NCI-H748 (cell line): Measurements from ENCODE around the gene FRMPD2.
"Not testable (repeated sequence)": the region's sequence is repeated elsewhere in the genome, so short reads cannot be mapped to it uniquely, and the experiment has no call there.

Experiments
- DNase-seq: peaks from one replicate; lab custom pipeline; 2025; ENCODE audit not compliant: unreplicated experiment; lab: John Stamatoyannopoulos, UW

Gene FRMPD2

DNA sequence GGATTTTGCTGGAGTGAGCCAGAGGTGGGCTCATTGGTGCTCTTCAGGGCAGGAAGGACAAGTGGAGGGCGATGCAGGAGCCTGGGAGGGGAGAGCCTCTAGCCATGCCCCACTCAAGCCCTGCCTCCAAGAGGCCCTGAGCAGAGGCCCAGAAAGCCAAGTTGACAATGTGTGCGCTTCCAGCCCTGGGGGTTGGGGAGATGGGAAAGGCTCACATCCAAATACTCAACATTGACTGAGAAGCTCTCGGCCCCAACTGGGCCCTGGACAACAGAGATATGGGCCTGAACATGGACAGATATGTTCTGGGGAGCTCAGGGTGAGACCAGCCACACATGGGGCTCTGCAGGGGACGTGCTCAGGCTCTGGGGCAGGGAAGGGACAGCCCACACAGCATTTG lies 39.0 kb downstream of the FRMPD2 start:
- no peak for DNase-seq

DNA sequence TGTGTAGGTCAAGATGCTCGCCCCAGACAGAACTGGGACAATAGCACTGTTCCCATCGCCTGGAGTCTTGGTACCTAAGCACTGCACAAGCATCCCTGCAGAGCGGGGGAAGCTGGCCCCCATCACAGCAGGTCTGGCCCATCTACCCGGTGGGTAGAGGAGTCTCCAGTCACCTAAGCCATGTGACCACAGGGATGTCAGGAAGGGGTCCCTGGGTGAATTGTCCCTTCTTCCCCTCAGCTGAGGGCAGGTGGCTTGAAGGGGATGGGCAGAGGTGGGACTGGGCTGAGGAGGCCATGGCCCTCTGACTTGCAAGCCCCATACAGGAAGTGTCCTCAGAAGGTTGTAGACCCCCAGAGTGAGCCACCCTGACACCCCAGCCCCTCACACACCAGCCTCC lies 39.7 kb downstream of the FRMPD2 start:
- DNase-seq = no peak

DNA sequence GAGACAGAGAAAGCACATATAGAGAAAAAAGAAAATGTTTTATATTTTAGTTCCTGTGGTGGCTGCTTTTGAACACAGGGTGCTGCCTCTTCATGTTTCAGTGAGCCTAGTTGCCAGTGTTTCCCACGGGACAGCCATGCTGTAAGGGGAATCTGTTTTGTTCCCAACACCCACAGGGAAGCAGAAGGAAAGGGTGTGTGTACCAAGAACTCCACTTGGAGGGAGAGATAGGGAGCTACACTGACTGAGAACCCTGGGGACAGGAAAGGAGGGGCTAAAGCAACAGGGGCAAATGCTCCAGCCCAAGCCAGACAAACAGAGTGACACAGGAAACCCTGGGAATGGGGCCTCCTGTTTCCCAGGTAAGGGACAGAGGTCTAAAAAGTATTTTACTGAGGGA lies 40.2 kb downstream of the FRMPD2 start:
- no peak for DNase-seq

DNA sequence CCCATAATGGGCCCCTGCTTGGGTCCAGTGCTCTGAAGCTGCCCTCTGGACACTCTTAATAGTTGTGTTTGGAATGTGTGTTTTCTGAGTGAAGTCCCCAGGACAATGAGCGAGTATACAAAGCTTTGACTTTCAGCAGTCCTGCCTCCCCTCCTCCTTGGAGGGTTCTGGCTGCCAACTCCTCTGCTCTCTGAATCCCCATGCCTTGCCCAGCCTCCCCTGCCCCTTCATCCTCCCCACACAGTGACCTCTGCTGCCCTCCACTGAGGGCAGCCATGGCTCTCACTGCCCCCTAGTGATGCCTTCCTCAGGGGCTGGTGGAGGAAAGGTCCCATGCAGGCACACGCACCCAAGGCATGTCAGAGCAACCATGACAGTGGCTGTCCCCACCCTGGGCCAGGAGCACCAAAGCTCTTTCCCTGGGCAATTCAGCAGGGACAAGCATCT lies 40.9 kb downstream of the FRMPD2 start:
- DNase-seq = no peak

DNA sequence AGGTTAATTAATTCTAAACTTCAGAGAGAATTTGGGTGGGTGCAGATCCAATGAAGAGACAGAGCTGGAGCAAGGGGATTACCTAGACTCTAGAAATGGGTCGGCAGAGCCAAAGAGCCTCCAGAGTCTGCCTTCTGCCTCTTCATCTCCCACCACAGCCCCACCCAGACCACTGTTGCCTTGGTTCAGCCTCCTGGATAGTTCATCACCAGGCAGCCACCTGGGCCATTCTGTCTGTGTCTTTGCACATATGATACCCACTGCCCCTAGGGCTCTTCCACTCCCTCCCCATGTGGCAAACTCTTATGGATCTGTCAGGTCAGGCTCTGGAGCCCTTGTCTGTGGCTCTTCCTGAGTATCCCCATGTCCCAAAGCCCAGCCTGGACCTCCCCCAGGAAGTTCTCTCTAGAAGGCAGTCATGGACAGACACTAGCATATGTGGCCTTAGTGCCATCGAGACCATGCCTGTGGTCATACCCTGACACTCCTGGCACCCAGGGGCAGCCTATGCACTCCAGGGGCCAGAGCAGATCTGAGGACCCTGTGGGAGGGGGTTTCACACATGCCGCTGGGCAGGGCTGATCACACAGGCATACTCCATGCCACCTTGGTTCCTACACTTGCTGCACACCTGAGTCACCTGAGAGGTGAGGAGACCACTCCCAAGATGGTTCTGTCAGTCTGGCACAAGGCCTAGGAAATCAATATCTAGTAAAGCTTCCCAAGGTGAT lies 41.6 kb downstream of the FRMPD2 start:
- DNase-seq = no peak

DNA sequence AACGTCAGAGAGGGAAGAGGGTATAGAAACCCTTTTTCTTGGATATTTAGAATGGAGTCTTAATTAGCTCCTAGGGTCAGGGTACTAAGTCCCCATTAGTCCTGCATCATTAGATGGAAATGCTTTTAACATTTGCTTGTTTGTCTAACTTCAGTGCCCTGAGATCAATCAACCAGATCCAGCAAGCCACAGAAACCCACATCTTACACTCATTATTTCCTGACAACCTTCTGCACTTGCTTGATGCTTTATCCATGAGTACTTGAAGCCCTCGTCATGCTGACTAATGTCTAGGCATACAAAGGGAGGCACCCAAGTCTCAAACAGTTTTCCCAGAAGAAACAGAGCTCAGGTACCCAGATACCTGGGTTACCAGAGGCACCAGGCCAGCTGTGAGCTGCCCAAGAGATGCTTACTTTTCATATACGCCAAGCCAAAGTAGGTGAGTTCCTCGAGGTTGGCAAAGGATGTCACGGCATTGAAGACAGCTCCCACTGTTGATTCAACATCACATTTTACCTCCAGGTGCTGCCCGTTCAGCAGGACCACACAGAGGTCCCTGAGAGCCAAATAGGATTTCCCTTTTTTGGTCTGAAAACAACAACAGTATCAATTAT lies 42.7 kb downstream of the FRMPD2 start:
- DNase-seq = peak; percentile 15

DNA sequence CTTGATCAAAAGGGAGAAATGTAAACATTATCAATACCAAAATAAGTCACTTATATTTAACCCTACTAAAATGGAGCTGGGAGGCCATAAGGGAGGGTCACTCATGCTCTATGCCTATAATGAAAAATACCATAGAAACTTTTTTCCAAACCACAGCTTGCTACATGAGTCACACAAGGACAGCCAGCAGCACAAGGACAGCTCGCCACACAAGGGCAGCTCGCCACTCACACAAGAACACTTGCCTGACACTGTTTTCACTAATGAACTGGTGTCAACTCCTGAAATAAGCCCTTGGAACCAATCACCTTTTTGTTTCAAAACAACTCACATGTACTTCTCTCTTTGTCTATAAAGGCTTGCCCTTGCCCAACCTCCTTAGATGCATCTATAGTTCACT lies 43.3 kb downstream of the FRMPD2 start:
- no peak for DNase-seq

DNA sequence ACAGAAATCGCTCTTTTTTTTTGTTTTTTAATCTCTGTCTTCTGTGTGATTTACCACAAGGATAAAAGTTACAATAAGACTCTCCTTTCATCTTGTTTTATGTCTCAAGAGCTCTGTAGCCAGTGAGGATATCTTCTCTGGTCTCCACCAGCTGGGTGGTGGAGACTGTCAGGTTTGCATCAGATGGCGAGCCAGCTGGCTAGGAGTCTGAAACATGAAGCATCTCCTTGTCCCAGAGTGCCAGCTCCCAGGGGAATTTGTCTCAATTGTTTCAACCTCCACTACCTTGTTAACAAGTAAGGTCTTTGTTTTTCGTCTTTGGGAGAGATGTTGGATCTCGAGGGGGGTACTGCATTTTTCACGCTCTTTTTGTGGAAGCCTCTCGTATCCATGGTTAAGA lies 47.3 kb downstream of the FRMPD2 start:
- no peak for DNase-seq

DNA sequence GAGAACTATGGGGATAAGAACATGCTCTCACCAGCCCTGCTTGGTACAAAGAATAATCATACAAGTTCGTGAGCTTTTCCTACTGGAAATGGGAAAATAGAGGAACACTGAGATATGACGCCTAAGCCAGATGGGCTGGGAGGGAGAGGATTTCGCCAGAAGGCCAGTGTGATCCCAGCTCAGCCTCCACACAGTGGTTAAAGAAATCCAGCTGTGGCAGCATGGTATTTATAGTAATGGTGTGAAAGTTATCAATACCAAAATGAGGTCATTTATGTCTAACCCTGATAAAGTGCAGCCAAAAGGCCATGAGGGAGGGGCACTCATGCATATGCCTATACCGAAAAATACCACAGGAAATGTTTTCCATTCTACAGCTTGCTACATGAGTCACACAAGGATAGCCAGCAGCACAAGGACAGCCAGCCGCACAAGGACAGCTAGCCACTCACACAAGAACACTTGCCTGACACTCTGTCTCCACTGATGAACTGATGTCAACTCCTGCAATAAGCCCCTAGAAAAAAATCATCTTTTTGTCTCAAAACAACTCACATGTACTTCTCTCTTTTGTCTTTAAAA lies 49.4 kb downstream of the FRMPD2 start:
- no peak for DNase-seq

DNA sequence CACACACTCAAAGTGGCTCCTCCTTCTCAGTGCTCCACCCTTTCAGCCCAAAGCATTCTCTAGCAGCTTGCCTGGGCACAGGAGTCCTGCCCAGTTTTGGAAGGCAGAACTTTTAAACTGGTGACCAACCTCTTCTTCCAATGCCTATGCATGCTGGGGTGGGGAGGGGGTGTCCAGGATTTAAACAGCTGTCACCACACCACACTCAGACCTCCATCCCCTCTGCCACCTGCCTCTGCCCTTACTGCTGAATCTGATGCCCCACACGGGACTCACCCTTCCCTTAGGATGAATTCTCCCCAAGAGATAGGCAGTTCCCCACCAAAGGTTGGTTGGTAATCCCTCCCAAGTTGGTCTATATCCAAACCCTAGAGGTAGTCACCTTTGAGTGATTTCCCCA lies 50.2 kb downstream of the FRMPD2 start:
- no peak for DNase-seq

DNA sequence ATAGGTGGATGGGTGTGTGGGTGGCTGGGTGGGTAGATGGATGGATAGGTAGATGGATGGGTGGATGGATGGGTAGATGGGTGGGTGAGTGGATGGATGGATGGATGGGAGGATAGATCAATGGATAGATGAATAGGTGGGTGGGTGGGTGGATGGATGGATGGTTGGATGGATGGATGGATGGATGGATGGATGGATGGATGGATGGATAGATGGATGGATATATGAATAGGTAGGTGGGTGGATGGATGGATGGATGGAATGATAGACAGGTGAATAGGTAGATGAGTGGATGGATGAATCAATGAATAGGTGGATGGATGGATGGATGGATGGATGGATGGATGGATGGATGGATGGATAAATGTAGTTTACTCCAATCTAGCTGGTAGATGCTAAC lies 52.7 kb downstream of the FRMPD2 start:
- DNase-seq = no peak

DNA sequence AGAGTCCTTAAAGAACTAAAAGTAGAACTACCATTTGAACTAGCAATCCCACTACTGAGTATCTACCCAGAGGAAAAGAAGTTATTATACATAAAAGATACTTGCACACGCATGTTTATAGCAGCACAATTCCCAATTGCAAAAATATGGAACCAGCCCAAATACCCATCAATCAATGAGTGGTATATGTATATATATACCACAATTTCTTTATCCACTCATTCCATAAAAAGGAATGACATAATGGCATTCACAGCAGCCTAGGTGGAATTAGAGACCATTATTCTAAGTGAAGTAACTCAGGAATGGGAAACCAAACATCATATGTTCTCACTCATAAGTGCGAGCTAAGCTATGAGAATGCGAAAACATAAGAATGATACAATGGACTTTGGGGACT lies 53.5 kb downstream of the FRMPD2 start:
- DNase-seq = not testable (repeated sequence)

DNA sequence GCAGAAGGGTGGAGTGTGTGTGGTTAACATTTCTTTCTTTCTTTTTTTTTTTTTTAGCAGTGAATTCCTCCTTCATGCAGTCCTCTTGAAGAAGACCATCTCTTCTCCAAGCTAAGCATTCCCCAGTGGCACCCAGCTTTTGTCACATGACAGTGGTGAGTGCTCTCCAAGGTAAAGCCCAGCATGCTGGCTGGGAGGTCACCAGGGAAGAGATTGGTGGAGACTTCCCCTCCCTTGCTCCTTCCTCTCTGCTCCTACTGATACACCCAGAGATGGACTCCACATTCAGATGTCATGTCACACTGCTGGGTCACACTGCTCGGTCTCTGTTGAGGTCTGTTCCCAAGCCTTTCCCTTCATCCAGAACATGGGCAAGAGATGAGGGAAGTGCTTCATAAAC lies 55.3 kb downstream of the FRMPD2 start:
- DNase-seq = no peak

DNA sequence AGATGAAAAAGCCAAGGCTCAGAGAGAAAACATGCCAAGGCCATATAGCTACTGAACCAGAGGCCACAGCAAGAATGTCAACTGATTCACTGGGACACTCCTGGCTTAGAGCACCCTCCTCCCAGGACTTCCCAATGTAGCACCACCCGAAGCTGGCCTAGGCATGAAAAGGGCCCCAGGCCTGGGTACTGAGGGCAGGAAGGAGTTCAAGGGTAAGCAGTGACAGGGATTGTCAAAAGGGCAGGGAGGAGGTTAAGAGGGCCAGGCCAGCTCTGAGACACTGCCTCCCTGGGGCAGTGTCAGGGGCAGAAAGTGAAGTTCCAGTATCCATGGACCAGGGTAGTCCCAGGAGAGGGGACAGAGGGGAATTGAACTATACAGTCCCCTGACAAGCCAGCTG lies 57.8 kb downstream of the FRMPD2 start:
- DNase-seq = no peak

DNA sequence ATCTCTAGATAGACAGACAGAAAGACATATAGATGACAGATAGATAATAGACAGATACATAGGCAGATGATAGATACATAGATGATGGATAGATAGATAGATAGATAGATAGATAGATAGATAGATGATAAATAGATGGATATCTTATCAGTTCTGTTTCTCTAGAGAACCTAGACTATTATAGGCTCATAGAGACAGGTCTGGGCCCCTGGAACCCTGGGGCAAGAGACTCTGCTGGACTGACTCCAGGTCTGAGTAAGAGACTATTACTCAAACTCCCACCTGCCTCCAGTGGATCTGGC lies 58.3 kb downstream of the FRMPD2 start:
- DNase-seq = no peak

DNA sequence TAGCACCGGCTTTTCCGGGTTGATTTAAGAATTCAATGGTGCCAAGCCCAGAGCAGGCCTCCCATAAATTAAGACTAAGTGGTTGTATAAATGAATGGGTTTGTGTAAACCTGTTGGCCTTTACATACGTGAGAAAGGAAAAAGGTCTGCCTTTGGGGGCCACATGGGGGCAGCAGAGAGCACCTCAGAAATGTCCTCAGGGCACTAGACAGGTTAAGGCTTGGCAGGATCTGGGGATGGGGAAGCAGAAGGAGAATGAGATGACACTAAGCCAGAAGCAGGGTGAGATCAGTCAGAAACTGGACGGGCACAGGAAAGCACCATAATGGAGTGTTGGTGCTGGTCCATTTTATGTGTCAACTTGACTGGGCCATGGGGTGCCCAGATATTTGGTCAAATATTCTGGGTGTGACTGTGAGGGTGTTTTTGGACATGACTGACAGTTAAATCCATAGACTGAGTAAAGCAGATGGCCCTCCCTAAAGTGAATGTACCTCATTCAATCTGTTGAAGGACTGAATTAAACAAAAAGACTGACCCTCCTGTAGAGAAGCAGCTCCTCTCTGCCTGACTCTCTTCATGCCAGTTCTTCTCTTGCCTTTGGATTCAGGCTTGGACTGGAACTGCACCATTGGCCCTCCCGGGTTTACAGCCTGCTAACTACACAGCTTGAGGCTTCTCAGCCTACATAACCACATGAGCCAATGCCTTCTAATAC lies 58.9 kb downstream of the FRMPD2 start:
- DNase-seq = peak; percentile 52

DNA sequence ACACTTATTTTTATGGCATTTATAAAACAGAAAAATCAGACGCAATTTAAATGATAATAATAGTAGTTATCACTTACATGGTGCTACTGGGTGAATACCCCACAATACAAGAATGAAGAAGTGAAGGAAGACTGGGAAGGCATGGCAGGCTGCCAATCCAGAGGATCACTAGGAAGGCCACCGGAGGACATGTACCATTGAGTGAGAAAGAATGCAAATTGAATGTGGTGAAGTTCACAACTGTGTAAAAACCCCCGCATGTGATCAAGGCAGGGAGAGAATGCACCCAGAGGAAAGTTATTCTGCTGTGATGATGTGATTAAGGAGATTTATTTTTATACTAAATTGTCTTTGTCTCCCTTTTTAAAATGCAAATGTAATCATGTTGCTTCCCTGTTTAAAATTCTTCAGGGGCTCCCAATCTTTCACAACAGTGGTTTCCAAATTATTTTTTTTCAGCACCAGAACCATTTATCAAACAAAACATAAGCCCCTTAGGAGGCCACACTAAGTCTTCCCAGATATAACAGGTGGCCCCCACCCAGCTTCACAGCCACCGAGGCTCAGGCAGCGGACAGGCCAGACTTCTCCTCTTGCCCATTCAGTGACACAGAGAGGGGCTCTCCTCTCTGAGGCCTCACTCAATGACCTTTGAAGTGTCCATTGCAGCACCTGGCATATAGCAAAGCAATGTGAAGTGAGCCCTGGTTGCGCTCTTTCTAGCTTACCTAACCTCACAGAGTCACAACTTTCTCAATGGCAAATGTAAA lies 59.6 kb downstream of the FRMPD2 start:
- DNase-seq = no peak

DNA sequence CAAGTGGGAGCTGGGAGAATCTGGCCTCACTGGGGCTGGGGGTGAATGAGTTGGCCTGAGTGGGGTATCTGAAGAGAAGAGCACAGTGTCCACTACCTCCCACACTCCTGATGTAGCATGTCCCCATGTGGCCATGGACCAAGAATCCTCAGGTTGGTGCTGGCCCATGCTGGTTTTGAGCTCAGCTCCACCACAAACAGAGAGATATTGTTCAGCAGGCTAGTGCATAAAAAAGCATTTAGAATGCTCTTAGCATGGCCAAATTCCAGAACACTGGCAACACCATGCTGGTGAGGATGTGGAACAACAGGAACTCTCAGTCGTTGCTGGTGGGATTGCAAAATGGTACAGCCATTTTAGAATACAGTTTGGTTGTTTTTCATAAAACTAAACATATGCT lies 61.4 kb downstream of the FRMPD2 start:
- no peak for DNase-seq

DNA sequence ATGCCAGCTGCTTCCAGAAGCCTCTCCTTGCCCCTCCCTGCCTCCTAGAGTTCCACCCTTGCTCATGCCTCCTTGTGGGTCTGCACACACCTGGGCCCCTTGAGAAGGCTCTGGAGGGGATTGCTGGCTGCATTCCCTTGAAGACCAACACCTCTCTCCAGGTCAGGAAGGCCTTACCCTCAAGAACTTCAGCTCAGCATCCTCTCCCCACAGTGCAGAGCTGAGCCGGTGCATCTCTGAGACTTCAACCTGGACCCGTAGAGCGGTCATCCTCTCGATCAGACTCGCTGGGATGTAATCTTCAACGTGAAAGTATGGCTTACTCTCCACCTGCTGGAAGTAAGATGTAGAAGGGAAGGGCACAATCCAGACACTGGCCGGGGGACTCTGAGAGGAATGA lies 62.7 kb downstream of the FRMPD2 start:
- DNase-seq = no peak

DNA sequence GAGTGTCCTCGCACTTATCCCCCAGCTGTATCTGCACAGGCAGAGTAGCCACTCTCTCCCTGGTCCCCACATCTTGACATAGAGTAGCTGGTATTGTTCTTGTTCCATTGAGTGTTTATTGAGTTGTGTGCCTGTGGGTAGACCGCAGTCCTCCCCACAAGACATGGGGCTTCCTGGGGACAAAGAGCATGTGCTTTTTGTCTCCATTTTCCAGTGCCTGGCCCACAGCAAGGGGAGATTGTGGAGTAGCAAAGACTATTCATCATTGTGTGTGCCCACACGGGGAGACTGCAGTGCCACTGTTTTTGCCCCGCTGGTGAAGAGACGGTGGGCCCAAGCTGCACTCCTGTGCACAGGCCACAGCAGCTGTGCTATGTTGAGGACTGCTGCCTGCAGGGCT lies 63.5 kb downstream of the FRMPD2 start:
- no peak for DNase-seq

DNA sequence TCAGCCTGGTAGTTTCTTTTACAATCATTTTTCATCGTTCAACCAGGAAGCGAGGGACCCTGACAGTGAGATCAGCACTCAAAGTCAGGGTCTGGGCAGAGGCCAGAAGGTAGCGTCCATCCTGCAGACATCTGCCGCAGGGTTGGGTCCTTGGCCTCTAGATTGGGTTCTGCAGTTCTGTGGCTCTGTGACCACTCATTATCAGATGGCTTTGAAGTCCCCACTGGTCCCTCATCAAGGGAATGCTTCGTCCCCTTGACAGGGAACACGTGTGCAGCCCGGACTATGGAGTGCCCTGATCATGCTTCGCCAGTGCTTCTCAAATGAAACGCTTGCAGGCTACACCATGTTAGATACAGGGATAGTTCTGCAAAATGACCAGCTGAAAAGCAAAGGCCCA lies 64.1 kb downstream of the FRMPD2 start:
- no peak for DNase-seq
